ENCODE data around the gene PTPRQ.

PTPRQ gene

GRCh38 chr12:80576641-80577418, 132.8 kb downstream of the PTPRQ start:
- DNase-seq = no peak

- DNase-seq = no peak
Measured at GRCh38 chr12:80580254-80580653, 136.2 kb downstream of the PTPRQ start.

GRCh38 chr12:80581783-80582182, 137.7 kb downstream of the PTPRQ start:
- no peak for DNase-seq

GRCh38 chr12:80582431-80582830, 138.4 kb downstream of the PTPRQ start:
- no peak for DNase-seq

- no peak for DNase-seq
Measured at GRCh38 chr12:80589077-80589476, 145.0 kb downstream of the PTPRQ start.

GRCh38 chr12:80590085-80590484, 146.1 kb downstream of the PTPRQ start:
- DNase-seq = no peak

- DNase-seq = no peak
Measured at GRCh38 chr12:80593766-80594165, 149.7 kb downstream of the PTPRQ start.

- no peak for DNase-seq
Measured at GRCh38 chr12:80596509-80596908, 152.5 kb downstream of the PTPRQ start.

- DNase-seq = no peak
Measured at GRCh38 chr12:80598004-80598606, 154.1 kb downstream of the PTPRQ start.

GRCh38 chr12:80602455-80602854, 158.4 kb downstream of the PTPRQ start:
- no peak for DNase-seq

GRCh38 chr12:80607361-80608135, 163.5 kb downstream of the PTPRQ start:
- no peak for DNase-seq

GRCh38 chr12:80617733-80618132, 173.7 kb downstream of the PTPRQ start:
- no peak for DNase-seq

- no peak for DNase-seq
Measured at GRCh38 chr12:80620281-80620680, 176.2 kb downstream of the PTPRQ start.

GRCh38 chr12:80622271-80622670, 178.2 kb downstream of the PTPRQ start:
- no peak for DNase-seq

- no peak for DNase-seq
Measured at GRCh38 chr12:80625051-80625450, 181.0 kb downstream of the PTPRQ start.

GRCh38 chr12:80625901-80626300, 181.9 kb downstream of the PTPRQ start:
- no peak for DNase-seq

- no peak for DNase-seq
Measured at GRCh38 chr12:80627782-80628181, 183.7 kb downstream of the PTPRQ start.

GRCh38 chr12:80632835-80633234, 188.8 kb downstream of the PTPRQ start:
- DNase-seq = no peak

- DNase-seq = no peak
Measured at GRCh38 chr12:80634903-80635302, 190.9 kb downstream of the PTPRQ start.

- no peak for DNase-seq
Measured at GRCh38 chr12:80636832-80637231, 192.8 kb downstream of the PTPRQ start.

- DNase-seq = no peak
Measured at GRCh38 chr12:80641936-80642335, 197.9 kb downstream of the PTPRQ start.

GRCh38 chr12:80643961-80644360, 199.9 kb downstream of the PTPRQ start:
- DNase-seq = no peak

- no peak for DNase-seq
Measured at GRCh38 chr12:80648881-80649280, 204.8 kb downstream of the PTPRQ start.

- DNase-seq = no peak
Measured at GRCh38 chr12:80655751-80656150, 211.7 kb downstream of the PTPRQ start.

Measured in effector CD4-positive, alpha-beta T cell (primary cell).